Activated naive CD8-positive, alpha-beta T cell (primary cell): Measurements from ENCODE around the gene TRA2A.

Experiments used
- H3K27ac Mint-ChIP-seq: one replicate; pipeline ENCODE4 v1.8.0; 2021; ENCODE audit warnings: mixed read lengths
- H3K27me3 Mint-ChIP-seq: one replicate; pipeline ENCODE4 v1.8.0; 2021; ENCODE audit warnings: mixed read lengths
- H3K36me3 Mint-ChIP-seq: one replicate; pipeline ENCODE4 v1.8.0; 2021; ENCODE audit warnings: mixed read lengths
- H3K4me1 Mint-ChIP-seq: one replicate; pipeline ENCODE4 v1.8.0; 2021; ENCODE audit warnings: low read depth, mixed read lengths
- H3K4me3 Mint-ChIP-seq: one replicate; pipeline ENCODE4 v1.8.0; 2021; ENCODE audit warnings: mild to moderate bottlenecking, mixed read lengths
- H3K9me3 Mint-ChIP-seq: one replicate; pipeline ENCODE4 v1.8.0; 2021; ENCODE audit warnings: low read depth, mixed read lengths

Gene TRA2A

DNA sequence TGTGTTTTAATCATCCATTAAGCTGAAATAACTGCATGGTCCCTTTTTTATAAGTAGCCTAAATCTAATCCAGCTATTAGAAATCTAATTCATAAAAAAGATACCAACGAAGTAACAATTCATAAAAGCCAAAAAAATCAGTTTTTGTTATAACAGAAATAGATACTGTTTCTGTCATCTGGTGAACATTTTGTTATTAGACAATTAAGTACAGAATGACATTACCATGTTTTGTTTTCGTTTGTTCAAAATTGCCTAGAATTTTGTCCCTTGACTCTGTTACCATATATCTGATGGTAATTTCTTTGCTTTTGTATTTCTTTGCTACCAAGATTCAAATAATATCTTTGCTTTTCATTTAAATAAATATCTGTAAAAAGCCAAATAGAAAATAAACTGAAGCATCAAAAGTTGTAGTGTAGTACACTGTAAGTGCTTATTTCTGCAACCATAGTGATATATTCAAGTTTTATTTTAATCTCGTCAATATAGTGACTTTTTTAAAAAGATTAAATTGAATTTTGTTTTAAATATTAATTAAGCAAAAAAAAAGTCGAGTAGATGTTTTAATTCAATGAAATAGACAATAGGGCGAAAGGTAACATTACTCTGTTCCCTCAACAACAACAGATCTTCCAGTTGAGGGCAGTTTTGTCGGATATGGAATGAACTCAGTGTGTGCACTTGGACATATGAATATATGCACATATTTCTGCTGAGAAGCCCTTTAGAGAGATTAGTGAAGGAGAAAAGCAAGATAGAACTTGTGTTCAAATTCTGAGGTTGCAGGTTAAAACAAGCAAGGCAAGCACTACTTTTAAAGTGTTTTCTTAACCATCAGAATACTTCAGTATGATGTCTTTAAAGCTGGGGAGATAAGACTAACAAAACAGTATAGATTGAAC lies 53.6 kb downstream of the TRA2A start:
- Mint-ChIP-seq H3K27me3 (peaks cover 36% of the 10 kb centered on the region), H3K4me1 (peaks cover 10% of the 10 kb centered on the region), H3K27ac (no peak overlapping the region)

DNA sequence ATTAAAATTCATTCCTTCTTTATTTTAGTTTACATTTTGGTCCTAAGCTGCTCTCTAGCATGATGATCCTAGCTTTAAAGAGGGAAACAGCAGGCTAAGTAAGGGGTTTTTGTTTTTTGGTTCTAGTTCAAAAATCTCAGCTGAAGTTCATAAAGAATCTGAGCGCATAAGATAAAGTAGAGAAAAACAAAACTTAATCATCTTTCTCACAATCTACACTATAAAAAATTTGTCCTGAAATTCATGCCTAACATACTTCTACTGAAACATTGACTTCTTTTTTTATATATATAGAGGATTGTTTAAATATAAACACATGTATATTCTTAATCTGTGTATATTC lies 54.7 kb downstream of the TRA2A start:
- Mint-ChIP-seq H3K4me1 (peaks cover 12% of the 10 kb centered on the region), H3K9me3 (no peaks in the 10 kb centered on the region), H3K4me3 (no peak overlapping the region)

More for the DNA sequence above, 53.6 kb downstream of the TRA2A start:
- Mint-ChIP-seq H3K4me3 (no peak overlapping the region), H3K9me3 (no peaks in the 10 kb centered on the region), H3K36me3 (peaks cover 2% of the 10 kb centered on the region)

GRCh38 chr7:23476286-23477156 lies 55.3 kb downstream of the TRA2A start:
- H3K36me3 Mint-ChIP-seq: peaks cover 2% of the 10 kb centered on the region
- H3K27me3 Mint-ChIP-seq: peaks cover 46% of the 10 kb centered on the region
- no peaks in the 10 kb centered on the region for H3K9me3 Mint-ChIP-seq
- no peak overlapping the region for H3K4me3 Mint-ChIP-seq
- H3K4me1 Mint-ChIP-seq: peaks cover 15% of the 10 kb centered on the region
- H3K27ac Mint-ChIP-seq: no peak overlapping the region

More for the DNA sequence above, 54.7 kb downstream of the TRA2A start:
- H3K27ac Mint-ChIP-seq: no peak overlapping the region
- H3K36me3 Mint-ChIP-seq: peaks cover 2% of the 10 kb centered on the region
- peaks cover 43% of the 10 kb centered on the region for H3K27me3 Mint-ChIP-seq

GRCh38 chr7:23475576-23475839 lies 56.3 kb downstream of the TRA2A start:
- Mint-ChIP-seq H3K4me3 (no peak overlapping the region), H3K27me3 (peaks cover 47% of the 10 kb centered on the region), H3K9me3 (no peaks in the 10 kb centered on the region), H3K4me1 (peaks cover 23% of the 10 kb centered on the region), H3K27ac (no peak overlapping the region), H3K36me3 (no peaks in the 10 kb centered on the region)

GRCh38 chr7:23474829-23475575 lies 56.8 kb downstream of the TRA2A start:
- H3K27ac Mint-ChIP-seq: peak overlapping the region; percentile 12
- peak overlapping the region; percentile 46 for H3K4me3 Mint-ChIP-seq
- H3K27me3 Mint-ChIP-seq: peaks cover 48% of the 10 kb centered on the region
- no peaks in the 10 kb centered on the region for H3K36me3 Mint-ChIP-seq
- no peaks in the 10 kb centered on the region for H3K9me3 Mint-ChIP-seq
- H3K4me1 Mint-ChIP-seq: peaks cover 28% of the 10 kb centered on the region

DNA sequence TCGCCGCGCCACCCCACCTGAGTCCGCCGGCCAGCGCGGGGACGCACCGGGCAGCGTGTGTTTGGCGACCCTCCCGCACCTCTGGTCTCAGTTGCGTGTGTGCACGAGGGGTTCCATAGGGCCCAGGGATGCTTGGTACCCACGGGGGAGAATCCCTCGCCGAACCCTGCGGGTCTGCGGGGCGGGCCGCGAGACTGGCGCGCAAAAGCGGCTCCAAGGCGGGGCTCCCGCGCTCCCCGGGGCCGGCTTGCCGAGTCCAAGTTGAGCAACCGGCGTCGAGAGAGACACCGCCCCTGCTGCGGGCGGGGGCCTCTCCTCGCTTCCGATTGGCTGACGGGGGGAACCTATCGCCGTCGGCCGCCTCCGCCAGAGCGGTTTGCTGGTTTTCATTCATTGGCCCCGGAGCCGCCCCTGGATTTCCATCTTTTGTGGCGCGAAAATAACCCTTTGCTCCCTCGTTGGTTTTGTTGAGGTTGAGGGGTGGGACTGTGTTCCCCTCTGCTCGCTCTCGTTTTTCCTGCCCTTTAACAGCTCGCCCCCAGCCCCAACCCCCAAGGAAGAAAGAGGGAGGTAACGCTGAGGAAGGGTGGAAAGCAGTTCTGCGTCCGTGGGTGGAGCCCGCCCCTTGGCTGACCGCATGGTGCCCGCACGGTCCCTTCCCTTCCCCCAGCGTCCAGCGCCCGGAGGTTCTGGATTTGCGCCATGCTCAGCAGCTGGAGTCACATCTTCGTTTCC lies 57.5 kb downstream of the TRA2A start:
- Mint-ChIP-seq H3K4me3 (peak overlapping the region; percentile 46), H3K4me1 (peaks cover 30% of the 10 kb centered on the region), H3K36me3 (no peaks in the 10 kb centered on the region), H3K27ac (no peak overlapping the region), H3K9me3 (no peaks in the 10 kb centered on the region), H3K27me3 (peaks cover 50% of the 10 kb centered on the region)

GRCh38 chr7:23473844-23474093 lies 58.0 kb downstream of the TRA2A start:
- H3K27ac Mint-ChIP-seq: no peak overlapping the region
- H3K36me3 Mint-ChIP-seq: no peaks in the 10 kb centered on the region
- no peak overlapping the region for H3K4me3 Mint-ChIP-seq

DNA sequence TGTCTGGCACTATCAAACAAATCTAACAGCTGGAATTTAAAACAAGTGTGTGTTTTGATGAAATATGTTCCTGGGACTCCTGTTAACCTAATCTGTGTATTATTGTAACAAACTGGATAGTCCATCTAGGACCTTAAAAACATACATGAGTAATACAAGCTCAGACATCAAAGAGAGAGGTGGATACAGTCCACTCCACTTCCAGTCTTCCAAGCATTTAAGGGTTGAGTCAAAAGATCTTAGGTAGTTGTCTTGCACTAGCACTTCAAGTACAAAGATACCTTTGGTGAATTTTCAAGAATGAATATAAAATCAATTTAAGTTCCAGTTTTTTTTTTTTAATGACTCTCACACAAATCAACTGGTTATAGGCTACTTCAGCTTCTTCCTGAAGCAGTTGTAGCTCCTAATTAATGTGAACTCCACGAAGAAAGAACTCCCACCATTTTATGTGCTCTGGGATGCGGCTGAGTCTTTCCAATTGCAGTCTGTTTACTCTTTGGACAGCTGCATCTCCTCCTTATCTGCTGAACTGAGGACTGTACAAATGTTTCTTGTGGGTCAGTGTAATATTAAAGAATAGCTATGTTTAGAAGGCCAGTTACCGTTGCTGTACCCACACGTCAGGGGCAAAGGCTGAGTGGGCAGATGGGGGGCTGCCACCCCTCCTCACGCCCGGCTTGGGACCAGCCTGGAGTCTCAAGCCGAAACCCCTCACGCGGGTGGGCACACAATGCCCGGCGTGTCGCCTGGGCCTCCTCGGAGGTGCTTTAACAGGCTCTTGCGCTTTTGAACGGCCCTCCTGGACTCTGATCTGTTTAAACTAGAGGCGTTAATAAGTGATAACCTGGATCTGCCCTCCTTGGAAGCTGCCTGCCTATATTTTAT lies 58.6 kb downstream of the TRA2A start:
- H3K4me3 Mint-ChIP-seq: peak overlapping the region; percentile 60
- H3K4me1 Mint-ChIP-seq: peaks cover 33% of the 10 kb centered on the region
- no peak overlapping the region for H3K27ac Mint-ChIP-seq
- H3K27me3 Mint-ChIP-seq: peaks cover 46% of the 10 kb centered on the region
- no peaks in the 10 kb centered on the region for H3K36me3 Mint-ChIP-seq
- no peaks in the 10 kb centered on the region for H3K9me3 Mint-ChIP-seq

More at GRCh38 chr7:23473844-23474093, 58.0 kb downstream of the TRA2A start:
- H3K9me3 Mint-ChIP-seq: no peaks in the 10 kb centered on the region
- H3K27me3 Mint-ChIP-seq: peaks cover 47% of the 10 kb centered on the region
- peaks cover 32% of the 10 kb centered on the region for H3K4me1 Mint-ChIP-seq

- Mint-ChIP-seq H3K27me3 (peaks cover 52% of the 10 kb centered on the region), H3K27ac (no peak overlapping the region), H3K9me3 (no peaks in the 10 kb centered on the region), H3K4me1 (peaks cover 39% of the 10 kb centered on the region), H3K36me3 (no peaks in the 10 kb centered on the region), H3K4me3 (no peak overlapping the region)
Measured at GRCh38 chr7:23472556-23472955, 59.2 kb downstream of the TRA2A start.

- Mint-ChIP-seq H3K4me1 (peaks cover 43% of the 10 kb centered on the region), H3K27ac (no peak overlapping the region), H3K9me3 (no peaks in the 10 kb centered on the region), H3K36me3 (no peaks in the 10 kb centered on the region), H3K4me3 (no peak overlapping the region), H3K27me3 (peaks cover 52% of the 10 kb centered on the region)
Measured at GRCh38 chr7:23472046-23472445, 59.7 kb downstream of the TRA2A start.

GRCh38 chr7:23471106-23471859 lies 60.5 kb downstream of the TRA2A start:
- H3K27me3 Mint-ChIP-seq: peaks cover 47% of the 10 kb centered on the region
- no peak overlapping the region for H3K27ac Mint-ChIP-seq
- H3K36me3 Mint-ChIP-seq: no peaks in the 10 kb centered on the region
- peak overlapping the region; percentile 84 for H3K4me3 Mint-ChIP-seq
- H3K4me1 Mint-ChIP-seq: peaks cover 44% of the 10 kb centered on the region
- no peaks in the 10 kb centered on the region for H3K9me3 Mint-ChIP-seq

GRCh38 chr7:23470330-23471105 lies 61.3 kb downstream of the TRA2A start, which contains the start of gene IGF2BP3:
TSS of gene IGF2BP3 (minus strand) at chr7:23470491. CDS start at chr7:23470110, 381 bp downstream.
- peaks cover 44% of the 10 kb centered on the region for H3K4me1 Mint-ChIP-seq
- peak within 1 kb of the TSS; percentile 84 for H3K4me3 Mint-ChIP-seq
- H3K27me3 Mint-ChIP-seq: peaks cover 49% of the 10 kb centered on the region
- peak within 1 kb of the TSS; percentile 67 for H3K27ac Mint-ChIP-seq
- H3K36me3 Mint-ChIP-seq: no peaks in the 10 kb centered on the region
- H3K9me3 Mint-ChIP-seq: no peaks in the 10 kb centered on the region

DNA sequence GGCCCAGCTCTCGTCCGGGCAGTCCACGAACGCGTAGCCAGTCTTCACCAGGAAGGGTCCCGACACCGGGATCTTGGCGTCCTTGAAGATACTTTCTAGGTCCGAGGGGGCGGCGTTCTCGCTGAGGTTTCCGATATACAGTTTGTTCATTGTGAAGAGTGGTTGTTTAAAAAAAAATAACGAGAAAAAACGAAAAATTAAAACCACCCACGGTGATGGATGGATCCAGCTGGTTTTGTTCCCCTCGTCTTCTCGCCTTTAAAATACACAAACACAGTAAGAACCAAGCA lies 61.9 kb downstream of the TRA2A start:
- peak overlapping the region; percentile 8 for H3K27ac Mint-ChIP-seq

More for the DNA sequence above, 61.9 kb downstream of the TRA2A start:
- H3K4me1 Mint-ChIP-seq: peaks cover 43% of the 10 kb centered on the region
- H3K27me3 Mint-ChIP-seq: peaks cover 48% of the 10 kb centered on the region
- H3K9me3 Mint-ChIP-seq: no peaks in the 10 kb centered on the region
- H3K36me3 Mint-ChIP-seq: no peaks in the 10 kb centered on the region
- peak overlapping the region; percentile 84 for H3K4me3 Mint-ChIP-seq
